GM19372 (cell line): ENCODE measurements around the gene GNRHR.
"Not testable (repeated sequence)": the region's sequence is repeated elsewhere in the genome, so short reads cannot be mapped to it uniquely, and the experiment has no call there.

Source experiments
- ATAC-seq: cut with Tn5 transposase; IDR thresholded peaks from one replicate; pipeline ENCODE4 v1.9.1; 2021; ENCODE audit warnings: mild to moderate bottlenecking, low read depth, moderate library complexity; ENCODE audit not compliant: unreplicated experiment

Gene GNRHR

GRCh38 chr4:67730511-67730910, 23.7 kb downstream of the GNRHR start:
- ATAC-seq: not testable (repeated sequence)

GRCh38 chr4:67727124-67727850, 26.9 kb downstream of the GNRHR start:
- no peak for ATAC-seq

- no peak for ATAC-seq
These were observed 28.2 kb downstream of the GNRHR start for GRCh38 chr4:67725981-67726380.

- no peak for ATAC-seq
These were observed 29.1 kb downstream of the GNRHR start for GRCh38 chr4:67725132-67725531.

- no peak for ATAC-seq
These were observed 30.2 kb downstream of the GNRHR start for GRCh38 chr4:67723949-67724348.

- no peak for ATAC-seq
These were observed 30.8 kb downstream of the GNRHR start for GRCh38 chr4:67723341-67723740.

GRCh38 chr4:67721770-67722597, 32.2 kb downstream of the GNRHR start:
- ATAC-seq: no peak

GRCh38 chr4:67721315-67721769, 32.8 kb downstream of the GNRHR start:
- no peak for ATAC-seq

- no peak for ATAC-seq
These were observed 34.1 kb downstream of the GNRHR start for GRCh38 chr4:67719953-67720617.

GRCh38 chr4:67718848-67719247, 35.3 kb downstream of the GNRHR start:
- ATAC-seq: no peak

- ATAC-seq: no peak
These were observed 36.6 kb downstream of the GNRHR start for GRCh38 chr4:67717586-67717985.

- no peak for ATAC-seq
These were observed 39.2 kb downstream of the GNRHR start for GRCh38 chr4:67714955-67715354.

GRCh38 chr4:67714248-67714583, 40.0 kb downstream of the GNRHR start:
- no peak for ATAC-seq

- no peak for ATAC-seq
These were observed 40.5 kb downstream of the GNRHR start for GRCh38 chr4:67713529-67714247.

GRCh38 chr4:67712650-67713528, 41.3 kb downstream of the GNRHR start:
- no peak for ATAC-seq

GRCh38 chr4:67712000-67712625, 42.1 kb downstream of the GNRHR start:
- ATAC-seq: no peak

GRCh38 chr4:67706682-67707081, 47.5 kb downstream of the GNRHR start:
- ATAC-seq: not testable (repeated sequence)

GRCh38 chr4:67704843-67705242, 49.3 kb downstream of the GNRHR start:
- ATAC-seq: no peak

GRCh38 chr4:67702166-67702565, 52.0 kb downstream of the GNRHR start:
- ATAC-seq: no peak
